ENCODE measurements around the gene IZUMO2.
"Not testable (repeated sequence)": the region's sequence is repeated elsewhere in the genome, so short reads cannot be mapped to it uniquely, and the experiment has no call there.

The IZUMO2 gene

GRCh38 chr19:50173127-50173526, 10.0 kb upstream of the IZUMO2 start:
- Mint-ChIP-seq H3K36me3 (ENCODE audit: low read depth) (no peaks in the 10 kb centered on the region), H3K9me3 (no peaks in the 10 kb centered on the region), H3K4me1 (ENCODE audit: low read depth) (no peaks in the 10 kb centered on the region), H3K27me3 (peaks cover 33% of the 10 kb centered on the region), H3K27ac (no peak overlapping the region), H3K4me3 (no peak overlapping the region)
- no peak for DNase-seq

GRCh38 chr19:50172726-50173125, 9.6 kb upstream of the IZUMO2 start:
- no peak overlapping the region for H3K4me3 Mint-ChIP-seq
- no peak overlapping the region for H3K27ac Mint-ChIP-seq
- H3K27me3 Mint-ChIP-seq, result peaks cover 35% of the 10 kb centered on the region
- DNase-seq, result no peak
- H3K9me3 Mint-ChIP-seq, result no peaks in the 10 kb centered on the region
- no peaks in the 10 kb centered on the region for H3K4me1 Mint-ChIP-seq (ENCODE audit: low read depth)
- no peaks in the 10 kb centered on the region for H3K36me3 Mint-ChIP-seq (ENCODE audit: low read depth)

GRCh38 chr19:50171752-50172151, 8.7 kb upstream of the IZUMO2 start:
- H3K9me3 Mint-ChIP-seq, result no peaks in the 10 kb centered on the region
- no peaks in the 10 kb centered on the region for H3K36me3 Mint-ChIP-seq (ENCODE audit: low read depth)
- DNase-seq, result no peak
- no peak overlapping the region for H3K27ac Mint-ChIP-seq
- H3K4me1 Mint-ChIP-seq (ENCODE audit: low read depth), result no peaks in the 10 kb centered on the region
- H3K27me3 Mint-ChIP-seq, result peaks cover 44% of the 10 kb centered on the region
- no peak overlapping the region for H3K4me3 Mint-ChIP-seq

- no peak for DNase-seq
- Mint-ChIP-seq H3K4me3 (no peak overlapping the region), H3K9me3 (no peaks in the 10 kb centered on the region), H3K27ac (no peak overlapping the region), H3K27me3 (peaks cover 52% of the 10 kb centered on the region), H3K4me1 (ENCODE audit: low read depth) (peaks cover 2% of the 10 kb centered on the region), H3K36me3 (ENCODE audit: low read depth) (no peaks in the 10 kb centered on the region)
These were observed 4.2 kb upstream of the IZUMO2 start for GRCh38 chr19:50167314-50167721.

DNA sequence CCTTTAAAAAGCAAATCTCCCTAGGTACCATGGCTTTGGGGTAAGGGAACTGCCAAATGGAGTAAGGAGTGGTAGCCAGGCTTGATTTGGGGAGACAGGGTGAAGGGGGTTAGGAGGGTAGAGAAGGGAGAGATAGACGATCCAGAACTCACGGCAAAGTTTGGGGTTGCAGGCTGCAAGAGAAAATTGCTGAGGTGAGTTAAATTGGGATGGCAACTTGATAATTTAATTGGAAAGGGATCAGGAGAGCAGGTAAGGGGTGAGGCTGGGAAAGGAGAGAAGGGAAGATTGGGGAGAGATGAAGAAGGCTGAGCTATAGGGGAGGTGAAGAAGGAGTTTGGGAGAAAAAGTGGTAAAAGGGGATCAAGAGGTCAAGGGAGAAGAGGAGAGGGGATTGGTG, 4.0 kb downstream of the IZUMO2 start:
- Mint-ChIP-seq H3K4me3 (no peak overlapping the region), H3K9me3 (peaks cover 8% of the 10 kb centered on the region), H3K27ac (no peak overlapping the region), H3K36me3 (ENCODE audit: low read depth) (no peaks in the 10 kb centered on the region), H3K27me3 (peaks cover 18% of the 10 kb centered on the region), H3K4me1 (ENCODE audit: low read depth) (peaks cover 2% of the 10 kb centered on the region)
- no peak for DNase-seq

- H3K27me3 Mint-ChIP-seq, result peaks cover 15% of the 10 kb centered on the region
- DNase-seq, result no peak
- H3K4me3 Mint-ChIP-seq, result no peak overlapping the region
- H3K4me1 Mint-ChIP-seq (ENCODE audit: low read depth), result peaks cover 2% of the 10 kb centered on the region
- H3K9me3 Mint-ChIP-seq, result peaks cover 8% of the 10 kb centered on the region
- no peaks in the 10 kb centered on the region for H3K36me3 Mint-ChIP-seq (ENCODE audit: low read depth)
- H3K27ac Mint-ChIP-seq, result no peak overlapping the region
These were observed 4.5 kb downstream of the IZUMO2 start for GRCh38 chr19:50158577-50158976.

- H3K4me3 Mint-ChIP-seq, result no peak overlapping the region
- DNase-seq, result no peak
- H3K27ac Mint-ChIP-seq, result no peak overlapping the region
- no peaks in the 10 kb centered on the region for H3K4me1 Mint-ChIP-seq (ENCODE audit: low read depth)
- peaks cover 8% of the 10 kb centered on the region for H3K9me3 Mint-ChIP-seq
- H3K27me3 Mint-ChIP-seq, result peaks cover 19% of the 10 kb centered on the region
- H3K36me3 Mint-ChIP-seq (ENCODE audit: low read depth), result no peaks in the 10 kb centered on the region
These were observed 7.5 kb downstream of the IZUMO2 start for GRCh38 chr19:50155520-50156109.

DNA sequence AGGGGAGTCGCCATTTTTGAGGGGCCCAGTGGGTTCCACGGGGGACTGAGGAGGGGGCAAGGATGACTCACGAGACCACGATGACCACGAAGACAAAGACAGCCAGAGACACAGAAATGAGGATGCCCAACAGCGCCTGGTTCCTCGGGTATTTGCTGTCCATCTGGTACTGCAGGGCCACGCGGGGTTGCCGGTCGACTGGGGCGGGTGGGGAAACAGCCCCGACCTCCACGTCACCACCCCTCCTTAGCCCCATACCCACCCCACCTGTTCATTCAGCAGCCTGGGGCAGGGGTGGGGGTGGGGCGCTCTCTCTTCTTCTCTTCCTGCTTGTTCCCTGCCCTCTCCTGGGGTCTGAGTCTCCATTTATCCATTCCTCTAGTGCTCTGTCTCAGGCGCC, 8.6 kb downstream of the IZUMO2 start:
- Mint-ChIP-seq H3K9me3 (peaks cover 6% of the 10 kb centered on the region), H3K27me3 (peaks cover 27% of the 10 kb centered on the region)
- no peak for DNase-seq

DNA sequence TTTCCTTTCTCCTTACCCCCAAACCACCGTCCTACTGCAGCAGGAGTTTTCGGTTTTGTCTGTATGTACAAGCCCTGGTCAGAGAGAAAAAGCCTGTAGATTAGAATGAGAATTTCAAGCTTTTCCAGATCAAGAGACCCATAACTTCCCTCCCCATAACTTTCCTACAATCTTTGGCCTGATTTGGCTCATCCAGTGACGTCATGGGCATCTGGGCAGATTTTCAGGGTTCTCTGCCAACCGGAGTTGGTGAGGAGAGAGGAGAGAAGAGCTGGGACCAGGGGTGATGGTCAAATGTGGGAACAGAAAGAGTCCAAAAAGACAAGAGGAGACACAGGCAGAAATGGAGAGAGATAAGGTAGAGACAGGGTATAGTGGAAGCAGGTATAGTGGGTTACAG, 10.5 kb downstream of the IZUMO2 start:
- peaks cover 4% of the 10 kb centered on the region for H3K4me1 Mint-ChIP-seq (ENCODE audit: low read depth)
- H3K27ac Mint-ChIP-seq, result no peak overlapping the region
- no peak overlapping the region for H3K4me3 Mint-ChIP-seq
- DNase-seq, result no peak
- H3K27me3 Mint-ChIP-seq, result peaks cover 32% of the 10 kb centered on the region
- H3K9me3 Mint-ChIP-seq, result no peaks in the 10 kb centered on the region
- no peaks in the 10 kb centered on the region for H3K36me3 Mint-ChIP-seq (ENCODE audit: low read depth)

More for the DNA sequence above, 8.6 kb downstream of the IZUMO2 start:
- no peak overlapping the region for H3K27ac Mint-ChIP-seq
- no peak overlapping the region for H3K4me3 Mint-ChIP-seq
- H3K36me3 Mint-ChIP-seq (ENCODE audit: low read depth), result no peaks in the 10 kb centered on the region
- H3K4me1 Mint-ChIP-seq (ENCODE audit: low read depth), result no peaks in the 10 kb centered on the region

DNA sequence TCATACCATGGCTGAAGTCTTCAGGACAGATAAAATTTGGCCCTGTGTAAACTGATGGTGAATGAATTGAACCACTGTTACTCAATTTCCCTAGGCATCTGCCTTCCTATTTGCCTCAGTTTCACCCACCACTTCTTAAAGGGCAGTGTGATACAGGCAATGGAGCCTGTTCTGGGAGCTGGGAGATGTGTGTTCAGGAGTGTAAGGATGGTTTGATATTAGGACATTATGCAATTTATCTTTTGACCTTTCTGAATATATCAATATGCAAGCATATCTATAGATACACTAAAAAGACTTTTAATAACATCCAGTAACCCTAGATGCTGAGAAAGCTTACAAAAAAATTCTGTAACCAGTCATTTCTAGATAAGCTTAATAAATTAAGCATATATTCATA, 14.6 kb downstream of the IZUMO2 start:
- Mint-ChIP-seq H3K27me3 (peaks cover 32% of the 10 kb centered on the region), H3K4me1 (ENCODE audit: low read depth) (peaks cover 7% of the 10 kb centered on the region), H3K36me3 (ENCODE audit: low read depth) (no peaks in the 10 kb centered on the region), H3K4me3 (peak overlapping the region; percentile 80), H3K9me3 (no peaks in the 10 kb centered on the region), H3K27ac (no peak overlapping the region)
- DNase-seq, result no peak

DNA sequence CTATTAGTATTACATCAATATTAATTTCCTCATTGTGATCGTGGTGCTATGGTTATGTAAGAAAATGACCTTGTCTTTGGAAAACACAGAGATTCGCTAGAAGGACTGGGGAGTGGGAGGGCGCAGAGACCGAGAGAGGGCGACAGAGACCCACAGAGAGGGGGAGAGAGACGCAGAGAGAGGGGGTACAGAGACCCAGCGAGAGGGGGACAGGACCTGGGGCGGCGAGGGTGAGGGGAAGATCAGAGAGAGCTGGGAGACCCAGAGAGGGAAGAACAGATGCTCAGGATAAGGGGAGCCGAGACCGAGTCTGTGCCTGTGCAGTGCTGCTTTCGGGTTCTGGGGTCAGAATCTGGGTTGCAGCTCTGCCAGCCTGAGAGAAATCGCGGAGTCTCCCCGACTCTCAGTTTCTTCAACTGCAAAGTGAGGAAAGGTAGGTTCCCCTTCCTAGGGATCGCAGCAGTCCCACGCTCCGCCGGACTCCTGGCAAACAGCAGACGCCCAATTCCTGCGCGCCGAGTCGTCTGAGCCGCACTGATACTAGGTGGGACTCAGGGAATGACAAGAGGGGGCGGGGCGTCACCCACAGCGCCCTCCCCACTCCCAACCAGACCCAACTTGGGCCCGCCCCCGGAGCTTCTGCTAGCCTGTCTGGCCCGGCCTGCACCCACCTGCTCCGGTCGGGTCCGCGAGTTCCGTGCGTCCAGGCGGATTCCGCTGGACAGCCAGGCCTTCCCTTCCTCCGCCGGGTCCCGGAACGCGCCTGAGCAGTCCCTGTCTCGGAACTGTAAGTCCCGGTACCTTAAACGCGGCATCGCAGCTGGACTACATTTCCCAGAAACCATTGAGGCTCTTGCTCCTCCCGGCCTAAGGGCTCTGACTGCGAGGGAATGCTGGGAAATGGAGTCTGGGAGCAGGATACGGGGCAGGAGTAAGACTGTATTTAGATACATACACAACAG, 15.3 kb downstream of the IZUMO2 start:
- Mint-ChIP-seq H3K27me3 (peaks cover 29% of the 10 kb centered on the region), H3K36me3 (ENCODE audit: low read depth) (no peaks in the 10 kb centered on the region), H3K4me1 (ENCODE audit: low read depth) (peaks cover 7% of the 10 kb centered on the region), H3K4me3 (peak overlapping the region; percentile 80), H3K27ac (peak overlapping the region; percentile 60), H3K9me3 (no peaks in the 10 kb centered on the region)
- peak; percentile 87 for DNase-seq

- not testable (repeated sequence) for H3K27me3 Mint-ChIP-seq; H3K9me3 Mint-ChIP-seq; H3K4me1 Mint-ChIP-seq (ENCODE audit: low read depth); DNase-seq; H3K27ac Mint-ChIP-seq; H3K36me3 Mint-ChIP-seq (ENCODE audit: low read depth); H3K4me3 Mint-ChIP-seq
These were observed 21.2 kb downstream of the IZUMO2 start for GRCh38 chr19:50141921-50142320.

- not testable (repeated sequence) for DNase-seq; H3K36me3 Mint-ChIP-seq (ENCODE audit: low read depth); H3K27me3 Mint-ChIP-seq; H3K27ac Mint-ChIP-seq; H3K4me3 Mint-ChIP-seq; H3K9me3 Mint-ChIP-seq; H3K4me1 Mint-ChIP-seq (ENCODE audit: low read depth)
These were observed 22.8 kb downstream of the IZUMO2 start for GRCh38 chr19:50140118-50140845.

DNA sequence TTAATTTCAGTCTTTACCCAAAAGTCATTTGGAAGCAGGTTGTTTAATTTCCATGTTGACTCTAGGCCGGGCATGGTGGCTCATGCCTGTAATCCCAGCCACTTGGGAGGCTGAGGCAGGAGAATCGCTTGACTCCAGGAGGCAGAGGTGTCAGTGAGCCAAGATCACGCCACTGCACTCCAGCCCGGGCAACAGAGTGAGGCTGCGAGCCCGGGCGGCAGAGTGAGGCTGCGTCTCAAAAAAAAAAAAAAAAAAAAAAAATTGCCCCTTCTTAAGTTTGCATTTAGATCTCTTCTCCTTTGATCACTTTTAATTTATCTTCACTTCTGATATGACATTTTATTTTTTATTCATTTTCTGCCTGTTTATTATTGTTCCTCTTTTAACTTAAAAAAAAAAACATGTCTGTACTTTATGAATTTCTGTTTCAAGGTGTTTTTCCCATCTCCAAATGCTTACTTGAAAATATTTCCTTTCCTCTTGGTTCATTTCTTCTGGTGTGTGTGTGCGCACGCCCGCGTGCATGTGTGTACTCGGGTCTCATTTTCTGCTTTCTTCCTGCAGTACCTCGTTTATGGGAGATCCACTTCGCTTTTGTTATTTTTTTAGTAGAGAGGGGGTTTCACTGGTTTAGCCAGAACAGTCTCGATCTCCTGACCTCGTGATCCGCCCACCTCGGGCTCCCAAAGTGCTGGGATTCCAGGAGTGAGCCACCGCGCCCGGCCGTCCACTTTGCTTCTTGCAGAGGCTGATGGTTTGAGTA, 26.3 kb downstream of the IZUMO2 start:
- H3K9me3 Mint-ChIP-seq, result not testable (repeated sequence)

More for the DNA sequence above, 26.3 kb downstream of the IZUMO2 start:
- H3K36me3 Mint-ChIP-seq (ENCODE audit: low read depth); H3K4me1 Mint-ChIP-seq (ENCODE audit: low read depth); DNase-seq; H3K27me3 Mint-ChIP-seq; H3K27ac Mint-ChIP-seq; H3K4me3 Mint-ChIP-seq: not testable (repeated sequence)
